Thoracic aorta (tissue), 2 donors: ENCODE measurements around the gene MYO1E. TPM values are rescaled to one million over a fixed set of nuclear protein-coding genes. Genes with fewer than 3 reads are reported as not detected.

Experiments
- ATAC-seq: fragments of 150-250 bp; one replicate; pipeline ENCODE4 v1.8.0; 2017; ENCODE audit warnings: low read depth; ENCODE audit not compliant: insufficient number of reproducible peaks, low FRiP score
- DNase-seq: peaks from one replicate; pipeline ENCODE4 v3.0.0-alpha.2; 2020; ENCODE audit warnings: low spot score
- H3K27ac ChIP-seq, 2 donors: fragments of 200-600 bp; sonication (generic); 1 replicate in 1 of 2; 2 replicates in 1 of 2; pipeline ENCODE4 v1.5.1; 2016; ENCODE audit warnings: mild to moderate bottlenecking in 2 of 2, moderate library complexity in 2 of 2
- H3K27me3 ChIP-seq: fragments of 200-600 bp; sonication (generic); replicated peaks from 2 replicates; pipeline ENCODE4 v1.6.0; 2016; ENCODE audit warnings: mild to moderate bottlenecking; ENCODE audit not compliant: insufficient read depth
- H3K36me3 ChIP-seq: fragments of 200-600 bp; sonication (generic); one replicate; pipeline ENCODE4 v1.5.1; 2016
- H3K4me1 ChIP-seq, 2 donors: fragments of 200-600 bp; sonication (generic); 1 replicate in 1 of 2; 2 replicates in 1 of 2; pipeline versions ENCODE4 v1.5.1 to v1.6.0; 2016; ENCODE audit warnings: low read depth in 2 of 2, mild to moderate bottlenecking in 1 of 2; ENCODE audit not compliant: control insufficient read depth in 1 of 2
- H3K4me3 ChIP-seq: fragments of 200-600 bp; sonication (generic); 2 replicates; pipeline ENCODE4 v1.5.1; 2016; ENCODE audit warnings: mild to moderate bottlenecking
- H3K9me3 ChIP-seq: fragments of 200-600 bp; sonication (generic); 2 replicates; pipeline ENCODE4 v1.5.1; 2016
- total RNA-seq, 2 donors: library from RNA; depleted of rRNA; stranded (reverse); fragments of >200 nt; gene quantifications; one replicate each; pipeline versions ENCODE4 v1.1.0 to v1.2.3, GENCODE V29; 2016
- TF ChIP-seq, protein P1 (sequence below): fragments of 200-600 bp; sonication (generic); IDR thresholded peaks from one replicate; pipeline ENCODE4 v1.5.1; 2019; ENCODE audit warnings: antibody characterized with exemption

Gene MYO1E
- total RNA-seq, 2 donors from 2014 or later, result 56.2 to 121 TPM

DNA sequence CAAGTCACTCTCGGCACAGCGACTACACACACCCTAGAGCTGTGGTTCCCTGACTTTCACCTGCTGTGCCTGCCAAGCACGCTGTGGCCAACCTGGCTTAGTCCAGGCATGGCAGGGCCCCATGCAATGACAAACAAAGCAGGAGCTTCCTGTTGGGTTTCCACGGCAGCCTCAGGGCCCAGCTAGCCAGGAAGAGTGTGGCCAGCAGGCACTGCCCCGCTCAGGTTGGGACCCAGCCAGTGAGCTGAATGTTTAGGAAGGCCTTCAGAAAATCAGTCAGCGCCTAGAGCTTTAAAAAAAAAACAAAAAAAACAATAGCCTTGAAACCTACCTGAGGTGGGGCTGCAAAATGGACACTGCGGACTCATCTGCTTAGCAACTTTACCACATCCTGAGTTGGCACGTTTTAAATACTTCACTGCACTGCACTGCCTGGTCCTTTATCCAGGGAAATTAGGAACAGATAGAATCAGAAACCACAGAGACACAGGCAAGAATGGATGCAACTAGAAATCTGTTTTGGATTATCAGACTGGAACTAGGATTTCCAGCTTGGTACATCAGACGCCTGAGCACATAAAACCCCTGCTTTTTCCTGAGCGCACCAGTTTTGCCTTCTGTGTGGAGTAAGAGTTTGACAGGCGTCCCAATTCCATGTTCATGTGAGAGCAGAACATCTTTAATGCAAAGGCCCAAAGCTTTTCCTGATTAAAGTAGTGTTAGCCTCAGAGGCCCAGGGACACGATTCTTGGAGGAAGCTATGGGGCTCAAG lies 202.2 kb downstream of the MYO1E start:
- Histone ChIP-seq H3K27me3 (no peaks in the 10 kb centered on the region), H3K9me3 (no peaks in the 10 kb centered on the region), H3K27ac (peak overlapping the region; percentile 96 to 98), H3K36me3 (no peaks in the 10 kb centered on the region), H3K4me1 (peaks cover 49 to 58% of the 10 kb centered on the region in 2 donors), H3K4me3 (peak overlapping the region; percentile 37)
- TF ChIP-seq, protein P1, sequence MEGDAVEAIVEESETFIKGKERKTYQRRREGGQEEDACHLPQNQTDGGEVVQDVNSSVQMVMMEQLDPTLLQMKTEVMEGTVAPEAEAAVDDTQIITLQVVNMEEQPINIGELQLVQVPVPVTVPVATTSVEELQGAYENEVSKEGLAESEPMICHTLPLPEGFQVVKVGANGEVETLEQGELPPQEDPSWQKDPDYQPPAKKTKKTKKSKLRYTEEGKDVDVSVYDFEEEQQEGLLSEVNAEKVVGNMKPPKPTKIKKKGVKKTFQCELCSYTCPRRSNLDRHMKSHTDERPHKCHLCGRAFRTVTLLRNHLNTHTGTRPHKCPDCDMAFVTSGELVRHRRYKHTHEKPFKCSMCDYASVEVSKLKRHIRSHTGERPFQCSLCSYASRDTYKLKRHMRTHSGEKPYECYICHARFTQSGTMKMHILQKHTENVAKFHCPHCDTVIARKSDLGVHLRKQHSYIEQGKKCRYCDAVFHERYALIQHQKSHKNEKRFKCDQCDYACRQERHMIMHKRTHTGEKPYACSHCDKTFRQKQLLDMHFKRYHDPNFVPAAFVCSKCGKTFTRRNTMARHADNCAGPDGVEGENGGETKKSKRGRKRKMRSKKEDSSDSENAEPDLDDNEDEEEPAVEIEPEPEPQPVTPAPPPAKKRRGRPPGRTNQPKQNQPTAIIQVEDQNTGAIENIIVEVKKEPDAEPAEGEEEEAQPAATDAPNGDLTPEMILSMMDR, result no peak
- ATAC-seq (peak; percentile 38), DNase-seq (peak; percentile 40)

DNA sequence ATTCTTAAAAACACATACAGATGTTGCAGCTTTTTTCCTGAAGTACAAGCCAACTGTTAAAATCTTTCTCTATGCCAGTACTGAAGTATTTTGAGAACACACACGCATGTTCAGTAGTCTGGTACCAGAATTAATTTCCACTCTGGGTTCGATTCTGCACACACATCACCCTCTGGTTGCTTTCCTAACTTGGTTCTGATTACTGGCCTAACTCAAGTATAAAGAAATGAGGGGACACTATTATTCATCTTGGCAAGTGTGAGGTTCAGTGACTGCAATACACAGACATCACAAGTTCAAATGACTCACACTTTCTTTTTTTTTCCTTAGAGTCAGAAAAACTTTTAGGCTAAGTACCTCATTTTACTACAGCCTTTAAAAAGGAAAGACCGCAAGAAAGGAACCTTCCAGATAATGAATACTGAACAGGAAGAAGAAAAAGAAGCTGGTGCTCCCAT lies 203.4 kb downstream of the MYO1E start:
- Histone ChIP-seq H3K27ac (peak overlapping the region; percentile 96 to 98), H3K4me1 (peaks cover 45 to 59% of the 10 kb centered on the region in 2 donors), H3K4me3 (peak overlapping the region; percentile 37), H3K27me3 (no peaks in the 10 kb centered on the region), H3K36me3 (no peaks in the 10 kb centered on the region), H3K9me3 (no peaks in the 10 kb centered on the region)
- TF ChIP-seq, protein P1, result no peak
- peak; percentile 90 for ATAC-seq
- no peak for DNase-seq

DNA sequence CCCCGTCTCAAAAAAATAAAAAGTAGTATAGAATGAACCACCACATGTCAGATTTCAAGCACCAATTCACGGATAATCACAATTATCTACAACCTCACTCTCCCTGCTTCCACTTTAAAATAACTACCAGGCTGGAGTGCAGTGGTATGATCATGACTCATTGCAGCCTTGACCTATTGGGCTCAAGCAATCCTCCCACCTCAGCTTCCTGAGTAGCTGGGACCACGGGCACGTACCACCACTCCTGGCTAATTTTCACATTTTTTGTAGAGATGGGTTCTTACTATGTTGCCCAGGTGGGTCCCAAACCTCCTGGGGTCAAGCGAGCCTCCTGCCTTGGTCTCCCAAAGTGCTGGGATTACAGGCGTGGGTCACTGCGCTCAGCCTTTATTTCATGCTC lies 204.1 kb downstream of the MYO1E start:
- Histone ChIP-seq H3K36me3 (no peaks in the 10 kb centered on the region), H3K27ac (peak overlapping the region; percentile 67 to 98), H3K4me1 (peaks cover 45 to 59% of the 10 kb centered on the region in 2 donors), H3K27me3 (no peaks in the 10 kb centered on the region), H3K9me3 (no peaks in the 10 kb centered on the region), H3K4me3 (no peak overlapping the region)
- ATAC-seq, result no peak
- no peak for DNase-seq
- TF ChIP-seq, protein P1, result no peak

DNA sequence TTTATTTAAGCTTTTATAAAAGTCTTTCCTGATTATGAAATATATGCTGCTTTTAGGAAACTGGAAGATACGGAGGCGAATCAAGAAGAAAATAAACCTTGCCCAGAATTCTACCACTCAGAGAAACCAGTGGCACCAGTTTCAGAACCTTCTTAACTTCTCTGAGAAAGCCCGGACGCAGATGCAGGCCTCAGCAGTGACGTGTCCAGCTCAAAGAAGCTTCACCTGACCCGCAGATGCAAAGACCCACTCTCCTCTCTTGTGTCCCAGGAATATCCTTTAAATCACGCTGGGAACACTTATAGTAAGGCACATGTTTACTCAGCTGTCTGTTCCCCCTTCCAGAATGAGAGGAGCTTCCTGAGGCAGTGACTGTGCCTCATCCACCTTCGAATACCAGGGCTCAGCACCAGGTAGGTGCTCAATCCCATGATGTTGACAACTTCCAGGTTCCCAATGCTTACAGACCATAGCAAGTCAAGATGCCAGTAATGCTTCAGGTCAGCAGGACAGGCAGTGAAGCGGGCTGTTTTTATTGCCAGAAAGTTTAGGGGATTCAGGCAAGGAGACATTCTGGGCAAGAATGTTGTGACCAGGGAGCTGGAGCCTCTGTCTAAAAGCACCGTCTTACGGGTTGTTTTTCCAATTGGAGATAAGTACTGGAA lies 205.9 kb downstream of the MYO1E start:
- DNase-seq (no peak), ATAC-seq (no peak)
- H3K27me3 ChIP-seq, result no peaks in the 10 kb centered on the region
- H3K9me3 ChIP-seq, result no peaks in the 10 kb centered on the region
- peaks cover 6% of the 10 kb centered on the region for H3K36me3 ChIP-seq
- TF ChIP-seq, protein P1, result no peak
- H3K4me3 ChIP-seq, result no peak overlapping the region
- H3K27ac ChIP-seq, result peak overlapping the region; percentile 55 to 73
- H3K4me1 ChIP-seq, result peaks cover 45 to 59% of the 10 kb centered on the region in 2 donors

DNA sequence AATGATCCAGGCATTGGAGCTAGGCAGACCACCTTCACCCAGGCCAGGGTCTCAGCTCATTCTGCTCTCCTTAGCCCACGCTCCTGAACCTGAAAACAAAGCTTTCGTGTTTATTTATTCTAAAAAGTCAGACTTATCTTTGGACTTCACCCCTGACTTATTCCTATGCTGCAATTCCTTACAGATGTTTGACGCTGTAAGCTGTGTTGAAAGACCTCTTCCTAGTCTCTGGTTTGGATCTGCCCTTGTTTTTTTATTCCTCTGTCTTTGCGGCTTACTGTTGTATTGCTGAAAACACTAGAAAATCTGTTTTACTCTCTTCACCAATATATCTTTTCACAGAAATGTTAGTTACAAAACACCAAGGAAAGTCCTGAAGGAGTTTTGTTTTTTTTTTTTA lies 206.5 kb downstream of the MYO1E start:
- Histone ChIP-seq H3K4me3 (no peak overlapping the region), H3K36me3 (peaks cover 10% of the 10 kb centered on the region), H3K9me3 (no peaks in the 10 kb centered on the region), H3K27me3 (no peaks in the 10 kb centered on the region), H3K27ac (peak overlapping the region; percentile 55 to 73), H3K4me1 (peaks cover 44 to 56% of the 10 kb centered on the region in 2 donors)
- no peak for DNase-seq
- no peak for ATAC-seq
- TF ChIP-seq, protein P1, result no peak
